GM12873 (cell line): ENCODE measurements around the gene IDE.

Experiments
- TF ChIP-seq, protein P1 (sequence below): IDR thresholded peaks from 2 replicates; pipeline ENCODE4 v1.5.1; 2012; ENCODE audit warnings: low read depth, mild to moderate bottlenecking, moderate library complexity, low read length, control low read depth; ENCODE audit not compliant: insufficient read depth; ENCODE audit errors: missing control alignments

IDE gene

GRCh38 chr10:92530891-92531535 is 42.9 kb downstream of the IDE start:
- TF ChIP-seq, protein P1, sequence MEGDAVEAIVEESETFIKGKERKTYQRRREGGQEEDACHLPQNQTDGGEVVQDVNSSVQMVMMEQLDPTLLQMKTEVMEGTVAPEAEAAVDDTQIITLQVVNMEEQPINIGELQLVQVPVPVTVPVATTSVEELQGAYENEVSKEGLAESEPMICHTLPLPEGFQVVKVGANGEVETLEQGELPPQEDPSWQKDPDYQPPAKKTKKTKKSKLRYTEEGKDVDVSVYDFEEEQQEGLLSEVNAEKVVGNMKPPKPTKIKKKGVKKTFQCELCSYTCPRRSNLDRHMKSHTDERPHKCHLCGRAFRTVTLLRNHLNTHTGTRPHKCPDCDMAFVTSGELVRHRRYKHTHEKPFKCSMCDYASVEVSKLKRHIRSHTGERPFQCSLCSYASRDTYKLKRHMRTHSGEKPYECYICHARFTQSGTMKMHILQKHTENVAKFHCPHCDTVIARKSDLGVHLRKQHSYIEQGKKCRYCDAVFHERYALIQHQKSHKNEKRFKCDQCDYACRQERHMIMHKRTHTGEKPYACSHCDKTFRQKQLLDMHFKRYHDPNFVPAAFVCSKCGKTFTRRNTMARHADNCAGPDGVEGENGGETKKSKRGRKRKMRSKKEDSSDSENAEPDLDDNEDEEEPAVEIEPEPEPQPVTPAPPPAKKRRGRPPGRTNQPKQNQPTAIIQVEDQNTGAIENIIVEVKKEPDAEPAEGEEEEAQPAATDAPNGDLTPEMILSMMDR = no peak

GRCh38 chr10:92530421-92530820 is 43.5 kb downstream of the IDE start:
- TF ChIP-seq, protein P1 = no peak

- TF ChIP-seq, protein P1 = no peak
These were observed 46.2 kb downstream of the IDE start for GRCh38 chr10:92527716-92528115.

- TF ChIP-seq, protein P1 = no peak
These were observed 50.3 kb downstream of the IDE start for GRCh38 chr10:92523639-92524038.

- TF ChIP-seq, protein P1 = peak; percentile 74
These were observed 56.7 kb downstream of the IDE start for GRCh38 chr10:92517034-92517655.

GRCh38 chr10:92508866-92509265 is 65.0 kb downstream of the IDE start:
- TF ChIP-seq, protein P1 = no peak

GRCh38 chr10:92506336-92506735 is 67.6 kb downstream of the IDE start:
- TF ChIP-seq, protein P1 = no peak
